ENCODE results near the gene HCFC1R1. TPM values are rescaled to one million over a fixed set of nuclear protein-coding genes. Genes with fewer than 3 reads are reported as not detected.
"Not testable (repeated sequence)": the region's sequence is repeated elsewhere in the genome, so short reads cannot be mapped to it uniquely, and the experiment has no call there.

The HCFC1R1 gene
- total and polyA plus RNA-seq, 8 donors, result 25.1 to 66.6 (median 32.8) TPM

DNA sequence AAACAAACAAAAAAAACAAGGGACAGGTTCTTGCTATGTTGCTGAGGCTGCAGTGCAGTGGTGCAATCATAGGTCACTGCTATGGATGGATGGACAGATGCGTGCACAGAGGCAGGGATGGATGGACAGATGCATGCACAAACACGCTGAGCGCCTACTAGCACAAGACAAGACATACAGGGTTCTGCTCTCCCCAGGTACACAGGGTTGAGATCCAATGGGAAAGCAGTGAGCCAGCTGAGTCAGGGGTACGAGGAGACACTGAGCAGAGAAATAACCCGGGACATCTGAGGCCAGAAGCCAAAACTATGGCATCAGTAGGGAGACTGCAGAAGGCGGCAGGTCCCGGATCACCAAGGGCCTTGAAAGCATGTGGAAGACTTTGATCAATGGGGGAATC, 47.9 kb upstream of the HCFC1R1 start:
- Histone ChIP-seq H3K36me3 (peaks cover 0 to 12% of the 10 kb centered on the region in 2 donors), H3K27me3 (no peaks in the 10 kb centered on the region), H3K27ac (no peak overlapping the region), H3K9me3 (no peaks in the 10 kb centered on the region), H3K4me1 (peaks cover 0 to 43% of the 10 kb centered on the region in 2 donors), H3K4me3 (no peak overlapping the region)
- no peak for ATAC-seq
- intact Hi-C loops (cut with DNase I), result no loop called here
- no peak for DNase-seq
- TF ChIP-seq CTCF (IDR thresholded peaks at IDR 0.05), result no peak

DNA sequence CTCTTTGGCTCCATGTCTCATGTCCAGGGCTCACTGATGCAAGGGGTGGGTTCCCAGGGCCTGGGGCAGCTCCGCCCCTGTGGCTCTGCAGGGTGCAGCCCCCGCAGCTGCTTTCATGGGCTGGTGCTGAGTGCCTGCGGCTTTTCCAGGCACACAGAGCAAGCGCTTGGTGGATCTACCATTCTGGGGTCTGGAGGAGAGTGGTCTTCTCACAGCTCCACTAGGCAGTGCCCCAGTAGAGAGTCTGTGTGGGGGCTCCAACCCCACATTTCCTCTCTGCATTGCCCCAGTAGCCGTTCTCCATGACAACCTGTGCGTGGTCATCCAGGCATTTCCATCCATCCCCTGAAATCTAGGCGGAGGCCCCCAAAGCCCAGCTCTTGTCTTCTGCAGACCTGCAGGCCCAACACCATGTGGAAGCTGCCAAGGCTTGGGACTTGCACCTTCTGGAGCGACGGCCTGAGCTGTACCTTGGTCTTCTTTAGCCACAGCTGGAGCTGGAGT, 46.9 kb upstream of the HCFC1R1 start:
- TF ChIP-seq CTCF (IDR thresholded peaks at IDR 0.05), result no peak
- Histone ChIP-seq H3K4me1 (peaks cover 0 to 52% of the 10 kb centered on the region in 2 donors), H3K27ac (no peak overlapping the region), H3K9me3 (no peaks in the 10 kb centered on the region), H3K36me3 (peaks cover 0 to 12% of the 10 kb centered on the region in 2 donors), H3K4me3 (no peak overlapping the region), H3K27me3 (no peaks in the 10 kb centered on the region)
- no peak for DNase-seq
- intact Hi-C loops (cut with DNase I), result no loop called here
- ATAC-seq, result no peak

DNA sequence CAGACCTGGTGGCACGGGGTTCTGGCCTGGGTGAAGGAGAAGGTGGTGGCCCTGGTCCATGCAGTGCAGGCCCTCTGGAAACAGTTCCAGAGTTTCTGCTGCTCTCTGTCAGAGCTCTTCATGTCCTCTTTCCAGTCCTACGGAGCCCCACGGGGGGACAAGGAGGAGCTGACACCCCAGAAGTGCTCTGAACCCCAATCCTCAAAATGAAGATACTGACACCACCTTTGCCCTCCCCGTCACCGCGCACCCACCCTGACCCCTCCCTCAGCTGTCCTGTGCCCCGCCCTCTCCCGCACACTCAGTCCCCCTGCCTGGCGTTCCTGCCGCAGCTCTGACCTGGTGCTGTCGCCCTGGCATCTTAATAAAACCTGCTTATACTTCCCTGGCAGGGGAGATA, 45.4 kb upstream of the HCFC1R1 start:
- ATAC-seq; H3K27ac ChIP-seq; H3K4me3 ChIP-seq; DNase-seq; H3K9me3 ChIP-seq; H3K27me3 ChIP-seq; intact Hi-C loops (cut with DNase I): not testable (repeated sequence)
- Histone ChIP-seq H3K36me3 (peaks cover 0 to 12% of the 10 kb centered on the region in 2 donors), H3K4me1 (peaks cover 9 to 50% of the 10 kb centered on the region in 2 donors)

GRCh38 chr16:3068487-3068886, 44.7 kb upstream of the HCFC1R1 start:
- peak overlapping the region in 1 of 2 donors; percentile 56 for H3K4me3 ChIP-seq
- H3K36me3 ChIP-seq, result peaks cover 0 to 12% of the 10 kb centered on the region in 2 donors
- no peaks in the 10 kb centered on the region for H3K27me3 ChIP-seq
- no peak for TF ChIP-seq CTCF (IDR thresholded peaks at IDR 0.05)
- intact Hi-C loops (cut with DNase I), result no loop called here
- H3K9me3 ChIP-seq, result no peaks in the 10 kb centered on the region
- H3K27ac ChIP-seq, result peak overlapping the region in 1 of 2 donors; percentile 6
- ATAC-seq, result peak; percentile 59
- DNase-seq, result no peak
- peaks cover 9 to 44% of the 10 kb centered on the region in 2 donors for H3K4me1 ChIP-seq

DNA sequence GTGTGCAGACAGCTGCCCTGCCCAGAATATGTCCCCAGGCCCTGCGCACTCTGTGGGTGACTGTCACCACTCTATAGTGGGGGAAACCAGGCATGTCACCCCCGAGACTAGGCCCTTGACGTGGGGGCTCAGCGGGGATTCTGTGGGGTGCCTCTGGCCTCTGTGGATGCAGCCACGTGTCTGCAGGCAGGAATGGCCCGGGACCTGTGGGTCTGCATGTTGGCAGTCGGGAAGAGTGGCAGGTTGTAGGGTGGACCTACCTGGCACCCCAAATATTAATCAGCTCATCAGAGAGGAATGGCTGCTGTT, 42.7 kb upstream of the HCFC1R1 start:
- intact Hi-C loops (cut with DNase I), result no loop called here

More for the DNA sequence above, 42.7 kb upstream of the HCFC1R1 start:
- ATAC-seq (no peak), DNase-seq (no peak)
- Histone ChIP-seq H3K36me3 (peaks cover 0 to 12% of the 10 kb centered on the region in 2 donors), H3K27ac (peak overlapping the region; percentile 68 to 82), H3K4me1 (peaks cover 9 to 62% of the 10 kb centered on the region in 2 donors), H3K27me3 (no peaks in the 10 kb centered on the region), H3K9me3 (no peaks in the 10 kb centered on the region), H3K4me3 (peak overlapping the region; percentile 18 to 56)
- no peak for TF ChIP-seq CTCF (IDR thresholded peaks at IDR 0.05)

Measured in left lung (tissue), 10 donors.